Prostate gland (tissue), 2 donors: ENCODE measurements around the gene SLC6A2. TPM values are rescaled to one million over a fixed set of nuclear protein-coding genes. Genes with fewer than 3 reads are reported as not detected.

Experiments
- DNase-seq: peaks from one replicate; pipeline ENCODE4 v3.0.0-alpha.2; 2019; ENCODE audit warnings: low spot score
- H3K27ac ChIP-seq, 2 donors: fragments of 200-600 bp; sonication (generic); 2 replicates each; pipeline ENCODE4 v1.5.1; 2017 to 2019
- H3K27me3 ChIP-seq: fragments of 200-600 bp; sonication (generic); replicated peaks from 2 replicates; pipeline ENCODE4 v1.5.1; 2019; ENCODE audit not compliant: insufficient read depth
- H3K36me3 ChIP-seq, 2 donors: fragments of 200-600 bp; sonication (generic); 1 replicate in 1 of 2; 2 replicates in 1 of 2; pipeline versions ENCODE4 v1.5.1 to v1.8.1; 2017 to 2019
- H3K4me1 ChIP-seq: fragments of 200-600 bp; sonication (generic); replicated peaks from 2 replicates; pipeline ENCODE4 v1.5.1; 2019
- H3K4me3 ChIP-seq, 2 donors: fragments of 200-600 bp; sonication (generic); 2 replicates each; pipeline ENCODE4 v1.5.1; 2017 to 2019
- H3K9me3 ChIP-seq: fragments of 200-600 bp; sonication (generic); 2 replicates; pipeline ENCODE4 v1.5.1; 2017
- CTCF ChIP-seq, 4 experiments: fragments of 200-600 bp in 2 of 4; fragments of 450-650 bp in 2 of 4; sonication (generic) in 2 of 4; IDR thresholded peaks; 1 replicate in 3 of 4; 2 replicates in 1 of 4; pipeline ENCODE4 v1.5.1; 2016 to 2019; ENCODE audit warnings: antibody characterized with exemption in 4 of 4, mild to moderate bottlenecking in 2 of 4, moderate library complexity in 2 of 4
- POLR2A ChIP-seq: fragments of 450-650 bp; IDR thresholded peaks from one replicate; pipeline ENCODE4 v1.6.1; 2016; ENCODE audit warnings: antibody characterized with exemption, mild to moderate bottlenecking
- POLR2AphosphoS5 ChIP-seq: sonication (generic); formaldehyde crosslinking; IDR thresholded peaks from one replicate; pipeline ENCODE4 v1.6.1; 2017; ENCODE audit warnings: antibody characterized with exemption
- WGBS: methylation state at CpG from one replicate; pipeline ENCODE4 v1.1.5; 2018; 5-methylcytosine and 5-hydroxymethylcytosine counted together
- intact Hi-C: fragments of 100-400 bp; cut with DNase I; formaldehyde crosslinking; loops from one replicate; pipeline ENCODE4 v1.14.2; 2022
- total RNA-seq, 2 donors: library from RNA; depleted of rRNA; stranded (reverse); fragments of >200 nt; gene quantifications; one replicate each; pipeline ENCODE4 v1.1.0, GENCODE V29; 2016

The SLC6A2 gene
- total RNA-seq, 2 donors from 2014 or later: 0.32 to 2.6 TPM

- intact Hi-C loops: no loop called here
- peaks cover 4% of the 10 kb centered on the region for H3K27me3 ChIP-seq
- TF ChIP-seq CTCF (IDR thresholded peaks at IDR 0.05) (no peak), POLR2AphosphoS5 (no peak), POLR2A (no peak)
- no peaks in the 10 kb centered on the region for H3K36me3 ChIP-seq
- WGBS: 75% methylated on average over 2 of the region's 2 CpGs
- no peaks in the 10 kb centered on the region for H3K9me3 ChIP-seq
- no peak for DNase-seq
- H3K4me1 ChIP-seq: no peaks in the 10 kb centered on the region
- H3K27ac ChIP-seq: no peak overlapping the region
- no peak overlapping the region for H3K4me3 ChIP-seq
Observed at GRCh38 chr16:55660828-55661227, 5.0 kb downstream of the SLC6A2 start.

DNA sequence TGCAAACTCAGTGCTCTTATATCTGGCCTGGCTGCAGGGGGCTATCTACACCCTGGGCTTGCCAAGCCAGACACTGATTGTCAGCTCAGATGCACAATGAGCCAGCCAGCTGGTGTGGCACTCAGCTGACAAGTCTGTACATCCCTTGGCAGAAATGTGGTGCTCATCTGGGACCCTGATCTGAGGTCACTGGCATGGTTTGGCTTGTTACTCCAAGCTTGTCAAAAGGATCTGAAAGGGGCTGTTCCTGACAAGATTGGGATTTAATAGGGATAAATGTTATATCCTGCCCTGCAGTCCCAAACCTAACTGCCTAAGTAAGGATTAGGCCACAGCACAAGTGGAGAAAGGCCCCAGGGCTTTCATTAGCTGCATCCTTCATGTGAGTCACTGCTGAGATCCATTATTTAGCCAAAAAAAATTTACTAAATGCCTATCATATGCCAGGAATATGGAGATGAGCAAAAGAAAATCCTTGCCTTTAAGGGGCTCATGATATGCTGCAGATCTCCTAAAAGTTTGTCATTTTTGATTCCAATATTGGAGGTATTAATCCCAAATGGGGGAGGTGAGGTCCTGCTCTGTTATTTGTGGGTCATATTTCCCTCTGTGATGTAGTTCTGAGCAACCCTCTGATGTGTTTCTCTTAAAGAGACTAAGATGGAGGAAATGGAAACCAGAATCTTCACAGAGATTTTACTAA, 6.3 kb downstream of the SLC6A2 start:
- no peak overlapping the region for H3K4me3 ChIP-seq
- intact Hi-C loops: no loop called here
- no peak for TF ChIP-seq POLR2AphosphoS5
- no peak for TF ChIP-seq POLR2A
- TF ChIP-seq CTCF (IDR thresholded peaks at IDR 0.05): no peak
- H3K27me3 ChIP-seq: peaks cover under 1% of the 10 kb centered on the region
- no peak overlapping the region for H3K27ac ChIP-seq
- no peak for DNase-seq
- H3K4me1 ChIP-seq: no peaks in the 10 kb centered on the region
- H3K9me3 ChIP-seq: no peaks in the 10 kb centered on the region
- no peaks in the 10 kb centered on the region for H3K36me3 ChIP-seq

- no peak for DNase-seq
- intact Hi-C loops: no loop called here
- H3K4me3 ChIP-seq: no peak overlapping the region
- no peaks in the 10 kb centered on the region for H3K27me3 ChIP-seq
- no peak overlapping the region for H3K27ac ChIP-seq
- TF ChIP-seq POLR2A: no peak
- TF ChIP-seq CTCF (IDR thresholded peaks at IDR 0.05): no peak
- TF ChIP-seq POLR2AphosphoS5: no peak
- H3K9me3 ChIP-seq: no peaks in the 10 kb centered on the region
- no peaks in the 10 kb centered on the region for H3K36me3 ChIP-seq
- H3K4me1 ChIP-seq: no peaks in the 10 kb centered on the region
- WGBS: 82% methylated on average over 5 of the region's 5 CpGs
Observed at GRCh38 chr16:55662644-55663031, 6.8 kb downstream of the SLC6A2 start.

GRCh38 chr16:55663225-55663624, 7.4 kb downstream of the SLC6A2 start:
- intact Hi-C loops: no loop called here
- WGBS: 86% methylated on average over 1 of the region's 1 CpG

More at GRCh38 chr16:55663225-55663624, 7.4 kb downstream of the SLC6A2 start:
- no peaks in the 10 kb centered on the region for H3K36me3 ChIP-seq
- H3K27ac ChIP-seq: no peak overlapping the region
- H3K4me3 ChIP-seq: no peak overlapping the region
- no peak for TF ChIP-seq POLR2A
- TF ChIP-seq POLR2AphosphoS5: no peak
- no peak for TF ChIP-seq CTCF (IDR thresholded peaks at IDR 0.05)
- no peaks in the 10 kb centered on the region for H3K4me1 ChIP-seq
- H3K9me3 ChIP-seq: no peaks in the 10 kb centered on the region
- no peaks in the 10 kb centered on the region for H3K27me3 ChIP-seq
- DNase-seq: no peak
